IPS-15b (cell line): ENCODE results near the gene MED29.

Source experiments
- H3K27me3 ChIP-seq: one replicate; pipeline ENCODE4 v1.6.1; 2013; ENCODE audit warnings: low read length; ENCODE audit not compliant: control insufficient read depth, insufficient read depth
- H3K36me3 ChIP-seq: one replicate; pipeline ENCODE4 v1.6.1; 2013; ENCODE audit warnings: low read length; ENCODE audit not compliant: control insufficient read depth, insufficient read depth
- H3K4me1 ChIP-seq: one replicate; pipeline ENCODE4 v1.6.1; 2013; ENCODE audit warnings: mild to moderate bottlenecking, low read length; ENCODE audit not compliant: control insufficient read depth, insufficient read depth
- H3K4me3 ChIP-seq: one replicate; pipeline ENCODE4 v1.5.1; 2013; ENCODE audit warnings: low read depth, low read length
- H3K9ac ChIP-seq: one replicate; pipeline ENCODE4 v1.6.1; 2013; ENCODE audit warnings: low read depth, mild to moderate bottlenecking, low read length
- H3K9me3 ChIP-seq: one replicate; pipeline ENCODE4 v1.6.1; 2013; ENCODE audit warnings: mild to moderate bottlenecking, low read length; ENCODE audit not compliant: control insufficient read depth, insufficient read depth

Gene MED29

GRCh38 chr19:39410017-39410830 lies 19.0 kb downstream of the MED29 start:
- Histone ChIP-seq H3K27me3 (no peaks in the 10 kb centered on the region), H3K36me3 (peaks cover 12% of the 10 kb centered on the region), H3K9me3 (no peaks in the 10 kb centered on the region), H3K9ac (peak overlapping the region; percentile 95), H3K4me3 (peak overlapping the region; percentile 95), H3K4me1 (peaks cover 24% of the 10 kb centered on the region)

GRCh38 chr19:39410831-39411080 lies 19.6 kb downstream of the MED29 start:
- no peaks in the 10 kb centered on the region for H3K27me3 ChIP-seq
- H3K9ac ChIP-seq = peak overlapping the region; percentile 95
- H3K4me3 ChIP-seq = peak overlapping the region; percentile 95
- H3K4me1 ChIP-seq = peaks cover 21% of the 10 kb centered on the region
- H3K9me3 ChIP-seq = no peaks in the 10 kb centered on the region
- H3K36me3 ChIP-seq = peaks cover 13% of the 10 kb centered on the region

GRCh38 chr19:39411081-39411831 lies 20.1 kb downstream of the MED29 start:
- Histone ChIP-seq H3K36me3 (peaks cover 18% of the 10 kb centered on the region), H3K27me3 (no peaks in the 10 kb centered on the region), H3K4me3 (peak overlapping the region; percentile 95), H3K9me3 (no peaks in the 10 kb centered on the region), H3K4me1 (peaks cover 18% of the 10 kb centered on the region), H3K9ac (no peak overlapping the region)

GRCh38 chr19:39411832-39412099 lies 20.6 kb downstream of the MED29 start:
- Histone ChIP-seq H3K9ac (no peak overlapping the region), H3K4me1 (peaks cover 18% of the 10 kb centered on the region), H3K9me3 (no peaks in the 10 kb centered on the region), H3K27me3 (no peaks in the 10 kb centered on the region), H3K36me3 (peaks cover 19% of the 10 kb centered on the region), H3K4me3 (peak overlapping the region; percentile 31)

- H3K36me3 ChIP-seq = peaks cover 23% of the 10 kb centered on the region
- peak within 1 kb of the TSS; percentile 97 for H3K4me3 ChIP-seq
- peak within 1 kb of the TSS; percentile 92 for H3K9ac ChIP-seq
- peaks cover 18% of the 10 kb centered on the region for H3K4me1 ChIP-seq
- no peaks in the 10 kb centered on the region for H3K9me3 ChIP-seq
- no peaks in the 10 kb centered on the region for H3K27me3 ChIP-seq
These were observed 21.1 kb downstream of the MED29 start, which contains the start of gene PLEKHG2 for GRCh38 chr19:39412100-39412866. PLEKHG2 (plus strand) TSS chr19:39412669; CDS start chr19:39414087, 1,418 bp downstream.

- H3K9me3 ChIP-seq = no peaks in the 10 kb centered on the region
- peaks cover 18% of the 10 kb centered on the region for H3K4me1 ChIP-seq
- H3K9ac ChIP-seq = peak overlapping the region; percentile 92
- H3K4me3 ChIP-seq = peak overlapping the region; percentile 97
- peaks cover 23% of the 10 kb centered on the region for H3K36me3 ChIP-seq
- H3K27me3 ChIP-seq = no peaks in the 10 kb centered on the region
These were observed 21.7 kb downstream of the MED29 start for GRCh38 chr19:39412867-39413271.

- H3K27me3 ChIP-seq = no peaks in the 10 kb centered on the region
- H3K4me1 ChIP-seq = peaks cover 18% of the 10 kb centered on the region
- H3K4me3 ChIP-seq = peak overlapping the region; percentile 97
- peak overlapping the region; percentile 92 for H3K9ac ChIP-seq
- peaks cover 20% of the 10 kb centered on the region for H3K36me3 ChIP-seq
- no peaks in the 10 kb centered on the region for H3K9me3 ChIP-seq
These were observed 22.2 kb downstream of the MED29 start for GRCh38 chr19:39413272-39413910.

- Histone ChIP-seq H3K4me3 (peak overlapping the region; percentile 94), H3K27me3 (no peaks in the 10 kb centered on the region), H3K36me3 (peaks cover 24% of the 10 kb centered on the region), H3K4me1 (peaks cover 13% of the 10 kb centered on the region), H3K9ac (peak overlapping the region; percentile 54), H3K9me3 (no peaks in the 10 kb centered on the region)
These were observed 22.9 kb downstream of the MED29 start for GRCh38 chr19:39413911-39414608.

GRCh38 chr19:39415111-39416046 lies 24.2 kb downstream of the MED29 start:
- Histone ChIP-seq H3K4me3 (peak overlapping the region; percentile 94), H3K9ac (peak overlapping the region; percentile 5)

More at GRCh38 chr19:39415111-39416046, 24.2 kb downstream of the MED29 start:
- Histone ChIP-seq H3K4me1 (peaks cover 12% of the 10 kb centered on the region), H3K9me3 (no peaks in the 10 kb centered on the region), H3K27me3 (no peaks in the 10 kb centered on the region), H3K36me3 (peaks cover 29% of the 10 kb centered on the region)
